Posterior cingulate gyrus (tissue), 11 donors: ENCODE results near the gene CLCA4.
"Not testable (repeated sequence)": the region's sequence is repeated elsewhere in the genome, so short reads cannot be mapped to it uniquely, and the experiment has no call there.

Experiments
- DNase-seq, 10 donors: peaks; one replicate each; pipeline versions ENCODE4 v3.0.0 to v3.0.0-alpha.2; 2020 to 2021; ENCODE audit warnings: mixed read lengths in 3 of 10
- intact Hi-C: fragments of 100-400 bp; cut with DNase I; formaldehyde crosslinking; loops from one replicate; pipeline ENCODE4 v1.15.1; 2023

CLCA4 gene, protein sequence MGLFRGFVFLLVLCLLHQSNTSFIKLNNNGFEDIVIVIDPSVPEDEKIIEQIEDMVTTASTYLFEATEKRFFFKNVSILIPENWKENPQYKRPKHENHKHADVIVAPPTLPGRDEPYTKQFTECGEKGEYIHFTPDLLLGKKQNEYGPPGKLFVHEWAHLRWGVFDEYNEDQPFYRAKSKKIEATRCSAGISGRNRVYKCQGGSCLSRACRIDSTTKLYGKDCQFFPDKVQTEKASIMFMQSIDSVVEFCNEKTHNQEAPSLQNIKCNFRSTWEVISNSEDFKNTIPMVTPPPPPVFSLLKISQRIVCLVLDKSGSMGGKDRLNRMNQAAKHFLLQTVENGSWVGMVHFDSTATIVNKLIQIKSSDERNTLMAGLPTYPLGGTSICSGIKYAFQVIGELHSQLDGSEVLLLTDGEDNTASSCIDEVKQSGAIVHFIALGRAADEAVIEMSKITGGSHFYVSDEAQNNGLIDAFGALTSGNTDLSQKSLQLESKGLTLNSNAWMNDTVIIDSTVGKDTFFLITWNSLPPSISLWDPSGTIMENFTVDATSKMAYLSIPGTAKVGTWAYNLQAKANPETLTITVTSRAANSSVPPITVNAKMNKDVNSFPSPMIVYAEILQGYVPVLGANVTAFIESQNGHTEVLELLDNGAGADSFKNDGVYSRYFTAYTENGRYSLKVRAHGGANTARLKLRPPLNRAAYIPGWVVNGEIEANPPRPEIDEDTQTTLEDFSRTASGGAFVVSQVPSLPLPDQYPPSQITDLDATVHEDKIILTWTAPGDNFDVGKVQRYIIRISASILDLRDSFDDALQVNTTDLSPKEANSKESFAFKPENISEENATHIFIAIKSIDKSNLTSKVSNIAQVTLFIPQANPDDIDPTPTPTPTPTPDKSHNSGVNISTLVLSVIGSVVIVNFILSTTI

DNA sequence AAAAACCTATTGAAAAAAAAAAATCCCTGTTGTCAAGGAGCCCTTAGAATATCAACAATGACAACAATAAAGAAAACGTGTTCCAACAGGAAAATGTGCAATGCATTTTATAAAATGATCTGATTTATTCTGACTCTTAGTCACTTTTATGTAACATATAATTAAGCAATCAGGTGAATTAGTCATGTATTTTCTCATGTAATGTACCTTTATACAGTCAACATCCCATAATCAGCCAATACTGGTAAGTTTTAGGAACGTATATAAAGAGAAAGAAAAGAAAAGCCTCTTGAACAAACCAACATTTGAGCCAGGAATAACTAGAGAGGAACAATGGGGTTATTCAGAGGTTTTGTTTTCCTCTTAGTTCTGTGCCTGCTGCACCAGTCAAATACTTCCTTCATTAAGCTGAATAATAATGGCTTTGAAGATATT lies at the start of gene CLCA4:
TSS of gene CLCA4 (plus strand) at position 292 of the 435 bp plus-strand sequence. CDS start at position 334, 42 bp downstream.
- intact Hi-C loops = no loop called here
- DNase-seq = no peak

DNA sequence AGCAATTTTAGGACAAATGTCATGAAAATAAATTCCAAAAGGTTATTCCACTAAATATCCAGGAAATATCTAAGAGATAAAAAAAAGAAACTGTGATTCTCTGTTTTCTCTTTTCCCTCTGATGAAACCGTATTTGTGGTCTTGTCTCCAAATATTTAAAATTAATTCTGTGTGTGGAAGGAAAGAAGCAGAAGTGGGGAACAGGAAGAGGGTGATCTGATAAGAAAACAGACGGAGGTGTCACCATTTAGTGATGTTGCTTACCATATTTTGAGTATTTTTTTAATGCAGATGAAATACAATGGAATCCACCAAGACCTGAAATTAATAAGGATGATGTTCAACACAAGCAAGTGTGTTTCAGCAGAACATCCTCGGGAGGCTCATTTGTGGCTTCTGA lies 48.6 kb upstream of the CLCA4 start:
- intact Hi-C loops = no loop called here

DNA sequence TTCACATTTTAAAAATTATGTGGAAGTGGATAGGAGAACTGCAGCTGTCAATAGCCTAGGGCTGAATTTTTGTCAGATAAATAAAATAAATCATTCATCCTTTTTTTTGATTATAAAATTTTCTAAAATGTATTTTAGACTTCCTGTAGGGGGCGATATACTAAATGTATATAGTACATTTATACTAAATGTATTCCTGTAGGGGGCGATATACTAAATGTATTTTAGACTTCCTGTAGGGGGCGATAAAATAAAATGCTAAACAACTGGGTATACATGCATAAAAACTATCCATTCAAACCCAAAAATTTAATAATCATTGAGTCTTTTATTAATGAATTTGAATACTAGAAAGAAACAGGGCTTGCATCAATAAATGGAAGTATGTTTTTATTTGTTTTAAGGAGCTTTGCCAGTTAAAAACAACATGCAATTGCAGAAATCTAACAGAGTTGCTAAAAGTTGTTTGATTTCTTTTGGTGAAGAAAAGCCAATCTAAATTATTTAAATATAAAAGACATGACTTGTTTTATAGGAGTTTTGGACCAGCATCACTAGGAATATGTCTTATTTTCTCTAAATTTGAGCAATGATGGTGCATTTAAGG lies 46.8 kb upstream of the CLCA4 start:
- no peak for DNase-seq
- intact Hi-C loops = no loop called here

More for the DNA sequence above, 48.6 kb upstream of the CLCA4 start:
- DNase-seq = no peak

DNA sequence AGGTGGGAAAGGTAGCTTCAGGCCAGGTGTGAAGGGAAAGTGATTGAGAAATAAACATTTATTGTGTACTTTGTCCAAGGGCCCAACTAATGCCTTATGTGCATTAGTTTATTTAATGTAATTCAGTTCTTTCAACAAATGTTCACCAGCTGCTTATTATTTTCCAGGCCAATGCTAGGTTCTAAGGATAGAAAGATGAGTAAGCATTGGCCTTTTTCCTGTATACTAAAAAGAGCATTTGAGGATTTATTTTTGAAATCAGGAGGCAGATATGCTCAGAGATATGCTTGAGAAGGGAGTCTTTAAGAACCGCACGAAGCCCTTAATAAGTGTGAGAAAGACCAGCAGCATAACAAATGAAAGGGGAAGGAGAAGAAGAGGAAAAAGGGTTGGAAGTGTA lies 46.2 kb upstream of the CLCA4 start:
- DNase-seq = no peak
- intact Hi-C loops = no loop called here

DNA sequence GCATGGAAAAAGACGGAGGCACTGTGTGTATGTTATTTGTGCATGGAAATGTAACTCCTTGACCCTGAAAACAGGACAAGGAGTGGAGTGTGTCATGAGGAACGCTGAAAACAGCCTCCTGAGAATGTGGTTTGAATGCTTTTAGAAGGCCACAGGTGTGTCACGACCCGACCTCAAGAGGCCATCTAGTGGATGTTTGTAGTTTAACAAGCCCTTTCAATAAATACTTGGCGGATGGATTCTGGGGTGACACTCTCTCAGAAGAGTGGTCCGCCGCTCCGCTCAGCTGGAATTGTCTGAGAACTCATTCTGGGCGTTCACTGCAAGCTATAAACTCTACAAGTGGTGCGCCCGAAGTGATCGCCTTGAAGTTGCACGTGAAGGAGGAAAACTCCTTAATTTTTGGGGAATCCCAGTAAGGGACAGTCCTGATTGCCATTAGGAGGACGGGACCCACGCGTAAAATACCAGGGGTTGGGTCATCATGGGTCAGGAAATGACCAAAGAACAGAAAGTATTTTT lies 44.7 kb upstream of the CLCA4 start:
- intact Hi-C loops = not testable (repeated sequence)

DNA sequence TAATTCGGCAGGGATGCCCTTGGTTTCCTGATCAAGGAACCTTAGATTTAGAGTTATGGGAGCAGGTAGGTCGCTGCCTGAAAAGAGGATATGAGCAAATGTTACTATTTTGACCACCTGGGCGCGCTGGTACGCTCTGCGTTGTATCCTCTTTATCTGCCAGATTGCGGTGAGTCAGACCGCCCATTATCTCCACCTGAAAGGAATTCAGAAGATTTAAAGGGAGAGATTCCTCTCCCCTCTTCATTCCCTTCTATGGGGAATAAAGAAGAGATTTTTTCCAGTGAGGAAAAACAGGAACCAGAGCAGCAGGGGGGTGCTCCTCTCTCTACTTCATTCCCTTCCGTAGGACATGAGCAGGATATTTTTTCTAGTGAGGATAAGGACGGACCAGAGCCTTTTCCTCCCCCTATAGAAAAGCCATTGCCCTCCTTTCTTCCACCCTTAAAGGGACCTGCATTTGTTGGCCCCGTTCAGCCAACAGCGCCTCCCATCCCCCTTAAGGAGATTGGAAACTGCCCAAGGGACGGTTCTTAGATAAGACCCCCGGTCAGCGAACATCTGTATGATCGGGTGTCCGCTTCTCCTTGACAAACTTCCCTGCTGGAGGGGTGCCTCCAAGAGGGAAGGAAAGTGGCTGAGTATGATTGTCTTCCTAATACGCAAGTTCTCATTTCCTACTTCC lies 44.0 kb upstream of the CLCA4 start:
- intact Hi-C loops = no loop called here
- DNase-seq = no peak

More for the DNA sequence above, 44.7 kb upstream of the CLCA4 start:
- DNase-seq = not testable (repeated sequence)

DNA sequence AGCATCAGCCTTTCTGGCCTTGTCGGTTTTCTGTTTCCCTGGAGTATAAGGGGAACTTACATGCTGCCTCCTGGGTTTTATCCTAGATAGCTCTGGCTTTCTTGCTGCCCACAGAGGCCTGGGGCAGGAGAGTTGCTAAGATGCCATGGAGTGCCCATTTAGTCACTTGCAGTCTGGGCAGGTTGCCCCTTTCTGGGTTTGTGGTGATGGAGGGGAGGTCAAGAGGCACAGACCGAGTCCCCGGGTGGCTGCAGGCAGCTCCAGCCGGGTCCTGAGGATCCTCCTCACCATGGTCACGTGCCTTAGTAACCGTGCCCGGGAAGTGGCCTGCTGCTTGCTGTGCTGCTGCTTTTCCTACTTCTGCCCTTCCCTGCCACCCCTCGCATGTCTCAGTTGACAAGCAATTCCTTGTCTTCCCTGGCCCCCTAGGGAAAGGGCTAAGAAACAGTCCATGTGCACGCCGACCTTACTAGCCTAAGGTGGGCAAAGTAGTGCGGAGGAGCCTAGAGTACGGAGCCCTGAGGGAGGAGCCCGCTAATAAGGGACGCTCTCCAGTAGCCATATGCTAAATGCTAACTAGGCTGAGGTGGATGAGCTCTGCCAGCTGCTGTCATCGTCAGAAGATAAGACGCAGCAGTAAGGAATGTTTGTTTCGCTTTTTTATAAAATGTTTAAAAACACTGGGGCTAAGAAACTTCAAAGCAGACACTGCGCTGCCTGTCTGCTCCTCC lies 43.3 kb upstream of the CLCA4 start:
- peak in 2 of 10 donors; percentile 36 to 89 for DNase-seq
- intact Hi-C loops = no loop called here

DNA sequence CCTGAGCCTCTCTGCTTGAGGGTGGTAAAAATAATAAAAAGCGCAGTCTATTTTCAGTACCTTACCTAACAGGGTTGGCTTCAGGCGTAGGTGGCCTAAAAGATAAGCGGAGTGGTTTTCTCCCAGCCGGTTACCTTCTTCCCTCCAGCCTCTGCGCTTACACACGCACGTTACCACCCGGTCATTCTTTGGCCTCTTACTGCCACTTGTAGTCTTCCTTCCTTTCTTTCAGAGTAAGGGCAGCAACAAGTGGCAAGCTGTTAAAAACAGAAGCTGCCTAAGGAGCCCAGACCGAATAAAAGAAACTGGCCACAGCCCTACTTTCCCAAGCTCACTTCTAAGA lies 42.8 kb upstream of the CLCA4 start:
- DNase-seq = no peak
- intact Hi-C loops = no loop called here

DNA sequence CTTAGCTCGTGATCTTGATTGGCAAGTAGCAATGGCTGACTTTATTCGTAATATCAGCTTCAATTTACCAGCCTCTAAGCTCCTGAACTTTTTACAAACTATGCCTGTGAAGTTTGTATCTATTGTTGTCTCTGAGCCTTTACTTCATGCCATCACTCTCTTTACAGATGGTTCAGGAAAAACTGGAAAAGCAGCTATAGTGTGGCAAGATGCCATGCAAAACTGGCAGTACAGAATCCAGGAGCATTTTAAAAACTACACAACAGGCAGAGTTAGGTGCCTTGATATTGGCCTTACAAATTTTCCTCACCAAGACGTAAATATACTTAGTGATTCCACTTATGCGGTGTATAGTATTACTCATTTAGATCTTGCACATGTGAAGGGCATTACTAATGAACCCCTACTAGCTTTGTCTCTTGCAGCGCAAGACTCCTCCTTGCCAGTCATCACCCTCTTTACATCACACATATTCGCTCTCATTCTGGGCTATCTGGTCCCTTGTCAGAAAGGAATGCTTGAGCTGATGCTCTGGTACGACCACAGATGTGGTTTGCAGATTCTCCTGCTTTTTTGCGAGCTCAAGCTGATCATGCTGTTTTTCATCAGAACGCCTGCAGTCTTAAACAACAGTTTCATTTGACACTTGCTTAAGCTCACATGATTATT lies 41.8 kb upstream of the CLCA4 start:
- intact Hi-C loops = no loop called here
- no peak for DNase-seq

DNA sequence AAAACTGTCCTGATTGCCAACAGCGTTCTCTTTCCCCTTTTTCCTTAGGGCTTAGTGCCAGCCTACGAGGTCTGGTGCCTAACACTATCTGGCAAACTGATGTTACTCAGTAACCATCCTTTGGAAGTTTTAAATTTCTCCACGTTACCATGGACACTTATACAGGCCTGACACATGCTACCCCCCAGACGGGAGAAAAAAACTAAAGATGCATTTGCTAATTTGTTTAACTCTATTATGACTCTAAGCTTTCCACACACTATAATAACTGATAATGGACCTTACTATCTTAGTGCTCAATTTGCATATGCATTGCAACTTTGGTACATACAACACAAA lies 41.3 kb upstream of the CLCA4 start:
- intact Hi-C loops = no loop called here
- DNase-seq = no peak

DNA sequence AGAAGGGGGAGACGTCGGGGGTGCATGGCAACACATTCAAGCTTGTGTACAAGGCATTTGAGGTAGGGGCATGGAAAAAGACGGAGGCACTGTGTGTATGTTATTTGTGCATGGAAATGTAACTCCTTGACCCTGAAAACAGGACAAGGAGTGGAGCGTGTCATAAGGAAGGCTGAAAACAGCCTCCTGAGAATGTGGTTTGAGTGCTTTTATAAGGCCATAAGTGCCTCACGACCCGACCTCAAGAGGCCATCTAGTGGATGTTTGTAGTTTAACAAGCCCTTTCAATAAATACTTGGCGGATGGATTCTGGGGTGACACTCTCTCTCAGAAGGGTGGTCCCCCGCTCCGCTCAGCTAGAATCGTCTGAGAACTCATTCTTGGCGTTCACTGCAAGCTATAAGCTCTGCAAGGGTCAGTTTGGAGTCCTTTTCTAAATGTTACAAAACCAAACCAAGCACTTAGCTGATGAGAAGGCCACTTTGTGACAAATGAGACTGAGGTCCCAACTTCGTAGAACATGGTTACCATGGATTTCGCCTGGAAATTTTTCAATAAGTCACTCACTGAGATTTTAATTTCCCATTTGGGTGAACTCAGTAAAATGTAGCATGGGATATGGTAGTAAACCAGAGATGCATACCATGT lies 38.8 kb upstream of the CLCA4 start:
- DNase-seq = no peak

DNA sequence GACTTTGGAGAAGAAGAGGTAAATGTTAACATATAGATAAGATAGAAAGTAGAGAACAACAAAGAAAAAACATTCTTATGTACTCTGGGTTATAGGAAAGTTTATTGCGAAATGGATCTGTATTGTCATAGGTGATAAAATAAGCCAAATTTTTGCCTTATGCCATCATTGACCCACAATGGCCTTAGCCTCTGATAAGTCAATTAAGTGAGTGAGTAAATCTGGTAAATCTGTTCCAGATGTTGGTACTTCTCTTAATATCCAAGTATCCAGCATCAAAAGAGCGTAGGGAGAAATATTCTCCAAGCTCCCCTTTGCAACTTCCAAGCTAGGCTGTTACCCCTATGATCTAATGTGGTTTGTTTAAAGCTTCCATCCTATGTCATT lies 38.3 kb upstream of the CLCA4 start:
- intact Hi-C loops = loop anchor here (2.0 kb wide), 1 partner anchor 128 kb away; no protein-coding TSS in a partner anchor
- DNase-seq = no peak

More for the DNA sequence above, 38.8 kb upstream of the CLCA4 start:
- intact Hi-C loops = loop anchor here (2.0 kb wide), 1 partner anchor 127 kb away; no protein-coding TSS in a partner anchor

DNA sequence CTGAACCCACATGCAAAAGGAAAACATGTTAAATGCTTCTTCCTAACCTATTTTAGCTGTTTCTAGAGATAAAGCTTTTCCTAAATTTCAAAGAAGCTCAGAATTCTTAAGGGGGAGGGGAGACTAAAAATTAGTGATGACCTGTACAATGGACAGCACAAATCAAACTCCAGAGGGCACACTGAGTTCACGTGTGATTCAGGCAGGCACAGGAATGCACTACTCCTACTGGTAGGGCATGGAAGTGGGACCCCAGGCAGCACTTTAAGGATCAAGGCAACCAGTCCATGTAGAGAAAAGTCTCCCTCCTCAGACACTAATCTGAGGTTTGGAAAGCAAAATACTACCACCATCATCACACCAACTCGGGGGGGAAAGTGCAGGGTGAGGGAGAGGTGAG lies 31.3 kb upstream of the CLCA4 start:
- intact Hi-C loops = loop anchor here (10.0 kb wide), 1 partner anchor 169 kb away; no protein-coding TSS in a partner anchor
- DNase-seq = peak in 2 of 10 donors; percentile 68 to 88

DNA sequence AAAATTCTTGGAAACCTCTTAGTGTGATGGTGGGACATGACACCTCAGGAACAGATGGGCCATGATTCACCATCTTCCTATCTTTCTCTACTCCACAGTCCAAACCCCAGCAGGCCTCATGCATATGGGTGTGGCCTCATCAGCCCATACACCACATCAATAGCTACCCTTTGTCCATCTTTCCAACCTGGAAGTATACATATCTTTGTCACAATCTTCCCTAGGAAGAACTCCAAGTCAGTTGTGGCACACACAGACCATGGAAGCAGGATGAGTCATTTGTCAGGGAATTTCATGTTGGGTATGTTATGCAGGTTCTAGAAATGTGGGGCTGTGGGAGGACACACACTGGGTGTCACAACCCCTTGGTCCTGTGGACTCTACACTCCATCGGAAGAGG lies 30.5 kb upstream of the CLCA4 start:
- no peak for DNase-seq
- intact Hi-C loops = loop anchor here (10.0 kb wide), 1 partner anchor 168 kb away; no protein-coding TSS in a partner anchor

DNA sequence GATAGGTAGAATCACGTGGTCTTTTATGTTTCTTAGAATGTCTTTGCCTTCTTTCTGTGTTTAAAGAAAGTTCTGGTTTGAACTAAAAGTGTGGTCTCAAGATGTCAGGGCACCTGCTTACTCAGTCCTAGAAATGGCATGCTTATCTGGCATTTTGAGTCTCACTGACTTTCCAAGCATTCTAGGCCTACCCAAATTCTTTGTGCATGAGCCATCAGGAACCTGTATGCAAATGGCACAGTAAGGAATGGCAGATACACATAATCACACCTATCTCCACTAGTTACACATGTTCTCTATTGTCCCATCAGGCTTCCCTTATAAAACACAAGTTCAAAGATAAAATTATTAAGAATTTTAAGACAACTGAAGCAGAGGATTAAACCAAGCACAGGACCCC lies 29.5 kb upstream of the CLCA4 start:
- DNase-seq = no peak
- intact Hi-C loops = loop anchor here (10.0 kb wide), 1 partner anchor 167 kb away; no protein-coding TSS in a partner anchor

DNA sequence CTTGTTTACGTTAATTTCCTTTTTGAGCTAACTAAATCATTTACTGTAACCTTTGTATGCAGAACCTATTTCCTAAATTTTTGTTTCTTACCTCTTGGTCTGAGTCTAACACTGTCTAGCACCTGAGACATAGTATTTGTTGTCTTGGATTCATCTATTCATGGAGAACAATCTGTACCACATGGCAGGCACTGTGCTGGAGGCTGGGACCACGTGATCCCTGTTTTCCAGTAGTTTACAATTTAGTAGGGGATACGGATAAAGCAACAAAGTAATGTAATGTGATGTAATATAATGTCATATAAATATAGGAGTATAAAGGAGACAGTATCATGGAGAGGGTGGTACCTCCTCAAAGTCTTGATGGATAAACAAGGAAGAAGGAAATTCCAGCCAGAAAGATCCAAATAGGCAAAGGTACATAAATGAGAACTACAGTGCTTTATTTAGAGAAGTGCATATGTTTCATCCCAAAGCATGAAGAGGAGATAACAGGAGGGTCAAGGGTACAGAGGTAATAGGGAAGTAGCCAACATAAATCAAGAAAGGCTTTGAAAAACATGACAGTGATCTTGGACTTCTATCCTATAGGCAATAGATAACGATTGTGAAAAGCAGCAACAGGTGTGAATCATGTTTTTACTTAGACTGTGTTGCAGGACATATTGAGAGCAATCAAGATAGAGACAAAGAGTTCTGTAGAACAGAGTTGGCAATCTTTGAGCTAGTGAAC lies 25.9 kb upstream of the CLCA4 start:
- DNase-seq = no peak
- intact Hi-C loops = no loop called here

DNA sequence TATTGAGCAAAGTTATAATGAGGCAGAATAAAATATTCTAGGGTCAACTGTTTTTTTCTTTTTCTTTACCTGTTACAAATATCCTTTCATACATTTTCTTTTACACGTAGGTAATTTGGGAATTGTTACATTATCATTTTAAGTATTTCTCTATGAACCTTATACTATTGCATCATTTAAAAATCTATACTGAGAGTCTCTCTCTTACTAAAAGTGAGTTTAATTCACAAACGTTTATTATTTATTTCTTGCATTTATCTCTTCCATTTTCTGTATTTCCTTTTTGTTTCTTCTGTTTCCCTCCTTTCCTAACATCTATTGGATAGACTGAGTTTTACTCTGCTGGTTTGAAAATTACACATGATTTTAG lies 25.4 kb upstream of the CLCA4 start:
- DNase-seq = no peak
- intact Hi-C loops = no loop called here

DNA sequence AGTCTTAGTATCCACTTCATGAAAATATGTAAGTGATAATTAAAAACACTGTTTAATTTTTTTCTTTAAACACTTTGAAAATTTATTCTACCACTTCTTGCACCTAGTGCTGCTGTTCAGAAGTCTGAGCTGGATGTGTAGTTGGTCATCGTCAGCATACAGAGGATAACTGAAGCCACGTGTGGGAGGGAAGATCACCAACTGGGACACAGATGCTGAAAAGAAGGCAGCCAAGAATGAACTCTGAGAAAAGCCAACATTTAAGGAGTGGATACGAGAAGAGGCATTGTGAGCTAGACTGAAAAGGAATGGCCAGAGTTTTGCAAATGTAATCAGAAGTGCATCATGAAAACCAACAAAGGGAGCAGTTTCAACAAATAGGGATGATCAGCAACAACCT lies 24.6 kb upstream of the CLCA4 start:
- DNase-seq = no peak
- intact Hi-C loops = no loop called here
